Myometrial cell (primary cell): Measurements from ENCODE around the gene EVC. TPM values are rescaled to one million over a fixed set of nuclear protein-coding genes. Genes with fewer than 3 reads are reported as not detected.

Source experiments
- total RNA-seq: library from RNA; depleted of rRNA; stranded (reverse); fragments of >200 nt; gene quantifications from 2 replicates; pipeline ENCODE4 v1.2.3, GENCODE V29; 2015

The EVC gene
- total RNA-seq, result 14.2 and 17.3 TPM in 2 replicates

GRCh38 chr4:5710961-5711478, at the start of gene EVC:
Gene EVC (plus strand): TSS chr4:5711201. CDS start chr4:5711381, 180 bp downstream.

GRCh38 chr4:5708449-5709206, 2.4 kb upstream of the EVC start, which contains the start of gene EVC2:
Gene EVC2 (minus strand): TSS chr4:5708559. CDS start chr4:5708513, 46 bp downstream.

Other genes with a start within 250 kb of the EVC start
- 8.3 and 12.1 TPM in 2 replicates for gene EVC2, start 2.6 kb upstream of the EVC start, total RNA-seq
- gene CRMP1, start 181.9 kb downstream of the EVC start, total RNA-seq, result 0.18 and 0.58 TPM in 2 replicates